ENCODE data around the gene CCL25.
"Not testable (repeated sequence)": the region's sequence is repeated elsewhere in the genome, so short reads cannot be mapped to it uniquely, and the experiment has no call there.

Gene CCL25

DNA sequence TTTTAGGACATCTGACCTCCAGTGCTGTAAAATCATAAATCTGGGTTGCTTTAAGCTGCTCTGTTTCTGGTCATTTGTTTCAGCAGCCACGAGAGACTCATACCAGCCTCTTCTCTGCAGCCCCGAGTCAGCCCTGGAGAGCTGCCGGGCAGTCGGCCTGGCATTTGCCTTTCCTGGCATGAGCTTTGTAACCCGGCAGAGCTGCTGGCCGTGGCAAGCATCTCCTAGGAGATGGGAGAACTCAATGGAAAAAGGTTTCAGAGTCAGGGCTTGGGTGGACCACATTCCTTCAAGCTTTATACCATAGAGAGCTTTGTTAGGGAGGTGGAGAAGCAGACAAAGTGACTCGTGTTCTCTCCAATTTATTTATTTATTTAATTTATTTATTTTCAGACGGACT is 21.6 kb upstream of the CCL25 start:
- CTCF ChIA-PET = interaction anchor here (0.6 to 1.0 kb wide), 3 partner anchors 28 to 323 kb away, joined by 3 read pairs; no protein-coding TSS in a partner anchor
- POLR2A ChIA-PET = interaction anchor here (0.6 kb wide), 1 partner anchor 25 kb away, joined by 3 read pairs; no protein-coding TSS in a partner anchor
- no peak for DNase-seq (ENCODE audit: low read depth, low spot score)
- TF ChIP-seq, protein P1, sequence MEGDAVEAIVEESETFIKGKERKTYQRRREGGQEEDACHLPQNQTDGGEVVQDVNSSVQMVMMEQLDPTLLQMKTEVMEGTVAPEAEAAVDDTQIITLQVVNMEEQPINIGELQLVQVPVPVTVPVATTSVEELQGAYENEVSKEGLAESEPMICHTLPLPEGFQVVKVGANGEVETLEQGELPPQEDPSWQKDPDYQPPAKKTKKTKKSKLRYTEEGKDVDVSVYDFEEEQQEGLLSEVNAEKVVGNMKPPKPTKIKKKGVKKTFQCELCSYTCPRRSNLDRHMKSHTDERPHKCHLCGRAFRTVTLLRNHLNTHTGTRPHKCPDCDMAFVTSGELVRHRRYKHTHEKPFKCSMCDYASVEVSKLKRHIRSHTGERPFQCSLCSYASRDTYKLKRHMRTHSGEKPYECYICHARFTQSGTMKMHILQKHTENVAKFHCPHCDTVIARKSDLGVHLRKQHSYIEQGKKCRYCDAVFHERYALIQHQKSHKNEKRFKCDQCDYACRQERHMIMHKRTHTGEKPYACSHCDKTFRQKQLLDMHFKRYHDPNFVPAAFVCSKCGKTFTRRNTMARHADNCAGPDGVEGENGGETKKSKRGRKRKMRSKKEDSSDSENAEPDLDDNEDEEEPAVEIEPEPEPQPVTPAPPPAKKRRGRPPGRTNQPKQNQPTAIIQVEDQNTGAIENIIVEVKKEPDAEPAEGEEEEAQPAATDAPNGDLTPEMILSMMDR (IDR thresholded peaks at IDR 0.05; ENCODE audit: insufficient read depth, low read length, missing control alignments) = no peak
- H3K4me3 ChIP-seq (ENCODE audit: low read depth, low read length) = no peak overlapping the region

- ChIA-PET CTCF (interaction anchor here (1.9 kb wide), 1 partner anchor 31 kb away, joined by 4 read pairs; no protein-coding TSS in a partner anchor), POLR2A (interaction anchor here (0.7 kb wide), 1 partner anchor 87 kb away, joined by 4 read pairs; no protein-coding TSS in a partner anchor)
- DNase-seq (ENCODE audit: low read depth, low spot score); H3K4me3 ChIP-seq (ENCODE audit: low read depth, low read length): not testable (repeated sequence)
These were observed 19.0 kb upstream of the CCL25 start for GRCh38 chr19:8033287-8034177.

- DNase-seq (ENCODE audit: low read depth, low spot score) = no peak
- ChIA-PET CTCF (no interaction called here), POLR2A (interaction anchor here (0.7 kb wide), 1 partner anchor 86 kb away, joined by 4 read pairs; no protein-coding TSS in a partner anchor)
- no peak overlapping the region for H3K4me3 ChIP-seq (ENCODE audit: low read depth, low read length)
- TF ChIP-seq, protein P1 (IDR thresholded peaks at IDR 0.05; ENCODE audit: insufficient read depth, low read length, missing control alignments) = no peak
These were observed 18.4 kb upstream of the CCL25 start for GRCh38 chr19:8034178-8034525.

DNA sequence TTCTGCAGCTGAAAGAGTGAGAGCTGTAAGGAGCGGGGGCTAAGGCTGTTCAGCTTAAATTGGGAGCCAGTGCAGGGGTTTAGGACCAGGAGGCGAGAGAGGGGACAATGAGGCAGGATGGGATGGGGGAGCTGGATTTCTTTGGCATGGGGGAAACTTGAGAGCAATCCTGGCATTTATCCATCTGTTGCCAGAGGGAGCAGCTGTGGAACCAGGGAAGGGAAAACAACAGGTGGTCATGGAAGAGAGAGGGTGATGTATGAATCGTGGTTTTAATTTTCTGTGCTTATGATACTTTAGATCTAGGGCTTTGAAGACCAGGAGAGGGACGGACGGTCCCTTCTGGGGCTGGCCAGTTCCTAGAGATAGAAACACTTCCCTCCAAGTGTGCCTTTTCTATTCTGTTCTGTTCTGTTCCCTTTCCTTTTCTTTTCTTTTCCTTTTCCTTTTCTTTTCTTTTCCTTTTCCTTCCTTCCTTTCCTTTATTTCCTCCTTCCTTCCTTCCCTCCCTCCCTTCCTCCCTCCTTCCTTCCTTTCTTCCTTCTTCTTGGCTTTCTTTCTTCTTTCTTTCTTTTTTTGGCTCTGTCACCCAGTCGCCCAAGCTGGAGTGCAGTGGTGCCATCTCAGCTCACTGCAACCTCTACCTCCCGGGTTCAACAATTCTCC is 16.0 kb upstream of the CCL25 start:
- POLR2A ChIA-PET = no interaction called here
- CTCF ChIA-PET = interaction anchor here (0.6 kb wide), 1 partner anchor 20 kb away, joined by 3 read pairs; no protein-coding TSS in a partner anchor
- TF ChIP-seq, protein P1 (IDR thresholded peaks at IDR 0.05; ENCODE audit: insufficient read depth, low read length, missing control alignments) = no peak
- no peak for DNase-seq (ENCODE audit: low read depth, low spot score)
- no peak overlapping the region for H3K4me3 ChIP-seq (ENCODE audit: low read depth, low read length)

- no peak for DNase-seq (ENCODE audit: low read depth, low spot score)
- TF ChIP-seq, protein P1 (IDR thresholded peaks at IDR 0.05; ENCODE audit: insufficient read depth, low read length, missing control alignments) = no peak
- POLR2A ChIA-PET = no interaction called here
- H3K4me3 ChIP-seq (ENCODE audit: low read depth, low read length) = no peak overlapping the region
- CTCF ChIA-PET = no interaction called here
These were observed 13.7 kb upstream of the CCL25 start for GRCh38 chr19:8038815-8039214.

DNA sequence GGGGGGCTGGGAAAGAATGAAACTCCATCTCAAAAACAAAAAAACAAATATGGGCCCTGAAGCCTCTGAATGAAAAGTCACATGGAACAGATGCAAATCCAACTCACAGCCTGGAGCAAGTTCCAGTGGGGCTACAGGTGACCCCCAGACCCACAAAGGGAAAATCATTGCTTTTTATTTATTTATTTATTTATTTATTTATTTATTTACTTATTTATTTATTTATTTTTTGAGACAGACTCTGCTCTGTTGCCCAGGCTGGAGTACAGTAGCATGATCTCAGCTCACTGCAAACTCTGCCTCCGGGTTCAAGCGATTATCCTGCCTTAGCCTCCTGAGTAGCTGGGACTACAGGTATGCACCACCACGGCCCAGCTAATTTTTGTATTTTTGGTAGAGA is 13.3 kb upstream of the CCL25 start:
- TF ChIP-seq, protein P1 (IDR thresholded peaks at IDR 0.05; ENCODE audit: insufficient read depth, low read length, missing control alignments) = no peak
- DNase-seq (ENCODE audit: low read depth, low spot score) = no peak
- CTCF ChIA-PET = no interaction called here
- no peak overlapping the region for H3K4me3 ChIP-seq (ENCODE audit: low read depth, low read length)
- POLR2A ChIA-PET = no interaction called here

Measured in AG04449 (cell line).